B cell (primary cell): ENCODE results near the gene CTSA. TPM values are rescaled to one million over a fixed set of nuclear protein-coding genes. Genes with fewer than 3 reads are reported as not detected.
A peak's percentile ranks its signal among the peaks of the same experiment; 100 is the strongest.

ENCODE experiments used
- ATAC-seq: fragments of 200-7000 bp; cut with Tn5 transposase; one replicate; pipeline ENCODE4 v1.10.0; 2021; ENCODE audit warnings: low read depth, mild to moderate bottlenecking, moderate number of reproducible peaks, moderate library complexity
- CTCF ChIA-PET: fragments of 350-600 bp; sonication (Branson Sonifier 250); formaldehyde crosslinking; loops from one replicate; lab custom pipeline; 2021; ENCODE audit warnings: antibody characterized with exemption, inconsistent platforms; lab: Charles Lee
- POLR2A ChIA-PET: fragments of 350-600 bp; sonication (Branson Sonifier 250); formaldehyde crosslinking; loops from one replicate; lab custom pipeline; 2021; ENCODE audit warnings: antibody characterized with exemption; lab: Charles Lee
- DNase-seq: peaks from one replicate; pipeline ENCODE4 v3.0.0; 2013
- H2AFZ ChIP-seq: 2 replicates; pipeline ENCODE4 v1.6.1; 2012; ENCODE audit warnings: mild to moderate bottlenecking, low read depth, low read length; ENCODE audit not compliant: insufficient read depth, poor library complexity, severe bottlenecking
- H3K27ac ChIP-seq, 2 donors: 1 replicate in 1 of 2; 2 replicates in 1 of 2; pipeline ENCODE4 v1.5.1; 2012 to 2013; ENCODE audit warnings: low read length in 2 of 2, mild to moderate bottlenecking in 2 of 2, moderate library complexity in 1 of 2
- H3K27me3 ChIP-seq, 4 experiments: fragments of 200-600 bp in 1 of 4; sonication (generic) in 1 of 4; replicated peaks in 1 of 4; 1 replicate in 2 of 4; 2 replicates in 2 of 4; pipeline versions ENCODE4 v1.6.1 to v1.7.0; 2013 to 2016; ENCODE audit warnings: low read length in 3 of 4, mild to moderate bottlenecking in 2 of 4, mixed read lengths in 1 of 4, moderate library complexity in 1 of 4; ENCODE audit not compliant: insufficient read depth in 4 of 4, control insufficient read depth in 3 of 4; ENCODE audit errors: control extremely low read depth in 1 of 4
- H3K36me3 ChIP-seq, 2 experiments: replicated peaks in 1 of 2; 1 replicate in 1 of 2; 2 replicates in 1 of 2; pipeline versions ENCODE4 v1.6.1 to v1.7.1; 2013; ENCODE audit warnings: low read length in 1 of 2; ENCODE audit not compliant: insufficient read depth in 2 of 2, control insufficient read depth in 1 of 2; ENCODE audit errors: control extremely low read depth in 1 of 2, extremely low read depth in 1 of 2
- H3K4me1 ChIP-seq, 2 donors: fragments of 200-600 bp in 1 of 2; sonication (generic) in 1 of 2; 1 replicate in 1 of 2; 2 replicates in 1 of 2; pipeline versions ENCODE4 v1.5.1 to v1.6.1; 2013 to 2017; ENCODE audit warnings: low read length in 2 of 2; ENCODE audit not compliant: control insufficient read depth in 2 of 2, insufficient read depth in 2 of 2
- H3K4me2 ChIP-seq: replicated peaks from 2 replicates; pipeline ENCODE3; 2012; ENCODE audit warnings: mild to moderate bottlenecking, low read depth, low read length; ENCODE audit not compliant: poor library complexity, severe bottlenecking
- H3K4me3 ChIP-seq, 5 experiments: fragments of 200-600 bp in 1 of 5; sonication (generic) in 1 of 5; 1 replicate in 3 of 5; 2 replicates in 2 of 5; pipeline versions ENCODE4 v1.5.1 to v1.7.0; 2011 to 2016; ENCODE audit warnings: low read length in 4 of 5, mild to moderate bottlenecking in 4 of 5, low read depth in 2 of 5, control low read depth in 1 of 5, moderate library complexity in 1 of 5; ENCODE audit not compliant: insufficient read depth in 1 of 5; ENCODE audit errors: control extremely low read depth in 1 of 5, extremely low read depth in 1 of 5
- H3K79me2 ChIP-seq: fragments of 200-600 bp; sonication (generic); one replicate; pipeline ENCODE4 v1.6.0; 2016; ENCODE audit warnings: low read length; ENCODE audit not compliant: control insufficient read depth, insufficient read depth
- H3K9ac ChIP-seq: fragments of 200-600 bp; sonication (generic); 2 replicates; pipeline ENCODE4 v1.6.1; 2017; ENCODE audit warnings: mild to moderate bottlenecking, low read length, moderate library complexity
- H3K9me3 ChIP-seq, 3 donors: one replicate each; pipeline versions ENCODE4 v1.6.1 to v1.7.1; 2013; ENCODE audit warnings: low read length in 2 of 3; ENCODE audit not compliant: control insufficient read depth in 2 of 3, insufficient read depth in 1 of 3; ENCODE audit errors: control extremely low read depth in 1 of 3
- H4K20me1 ChIP-seq: 2 replicates; pipeline ENCODE4 v1.6.0; 2012; ENCODE audit warnings: mild to moderate bottlenecking, low read length; ENCODE audit not compliant: insufficient read depth, control insufficient read depth, poor library complexity, severe bottlenecking
- H3K27ac Mint-ChIP-seq: one replicate; pipeline ENCODE4 v1.8.0; 2021; ENCODE audit warnings: mixed read lengths
- H3K27me3 Mint-ChIP-seq: one replicate; pipeline ENCODE4 v1.8.0; 2021; ENCODE audit warnings: mixed read lengths
- H3K4me1 Mint-ChIP-seq: one replicate; pipeline ENCODE4 v1.8.0; 2021; ENCODE audit warnings: mixed read lengths
- H3K4me3 Mint-ChIP-seq: one replicate; pipeline ENCODE4 v1.8.0; 2021; ENCODE audit warnings: mixed read lengths
- H3K9me3 Mint-ChIP-seq: one replicate; pipeline ENCODE4 v1.8.0; 2022; ENCODE audit warnings: mixed read lengths; ENCODE audit not compliant: insufficient read depth
- CTCF ChIP-seq: fragments of 200-600 bp; IDR thresholded peaks from one replicate; pipeline ENCODE4 v1.8.0; 2022; ENCODE audit warnings: antibody characterized with exemption, mild to moderate bottlenecking
- EZH2 ChIP-seq: IDR thresholded peaks from 2 replicates; pipeline ENCODE4 v1.6.1; 2012; ENCODE audit warnings: borderline replicate concordance, low read depth, mild to moderate bottlenecking, moderate library complexity, low read length; ENCODE audit not compliant: insufficient read depth, poor library complexity, severe bottlenecking
- WGBS: methylation state at CpG from one replicate; pipeline ENCODE4 v1.1.5; 2013; ENCODE audit warnings: missing lambda C conversion rate; ENCODE audit not compliant: insufficient coverage; 5-methylcytosine and 5-hydroxymethylcytosine counted together
- intact Hi-C: fragments of 100-400 bp; cut with micrococcal nuclease; formaldehyde crosslinking; loops from one replicate; pipeline ENCODE4 v1.10.0; 2022
- polyA plus RNA-seq: library from polyadenylated mRNA; depleted of rRNA; stranded (reverse); fragments of >200 nt; gene quantifications from 2 replicates; pipeline ENCODE4 v1.2.3, GENCODE V29; 2012
- total RNA-seq, 2 donors: library from RNA; stranded (reverse); fragments of 120-200 nt in 1 of 2; gene quantifications; 1 replicate in 1 of 2; 2 replicates in 1 of 2; pipeline versions ENCODE4 v1.2.3 to v1.2.4, GENCODE V29; 2013 to 2022

The CTSA gene
- total and polyA plus RNA-seq, 2 donors (not counting 1 experiment from before 2014, with no cell fraction given) = 100 to 107 TPM

- H3K4me3 ChIP-seq = peak overlapping the region; percentile 69 to 94 (median 81)
- WGBS = 38% methylated on average over 1 of the region's 13 CpGs
- H4K20me1 ChIP-seq = no peaks in the 10 kb centered on the region
- peaks cover 0 to 20% of the 10 kb centered on the region in 2 experiments for H3K36me3 ChIP-seq
- ATAC-seq (peak; percentile 4), DNase-seq (no peak)
- H3K9me3 ChIP-seq = peaks cover 0 to 3% (median 0%) of the 10 kb centered on the region in 3 donors
- peak overlapping the region; percentile 78 for H3K9ac ChIP-seq
- H3K79me2 ChIP-seq = peaks cover 76% of the 10 kb centered on the region
- no peaks in the 10 kb centered on the region for H3K27me3 Mint-ChIP-seq
- no peak for TF ChIP-seq EZH2
- no peak for TF ChIP-seq CTCF
- peak overlapping the region; percentile 96 for H3K27ac Mint-ChIP-seq
- POLR2A ChIA-PET = interaction anchor here (0.6 to 1.6 kb wide), 5 partner anchors 16 to 451 kb away, joined by 3 to 5 read pairs (median 4); partner anchors contain the start of genes CTSA, NEURL2 and PCIF1
- H3K4me1 ChIP-seq = peaks cover 18 to 29% of the 10 kb centered on the region in 2 donors
- H3K4me2 ChIP-seq = peak overlapping the region; percentile 90
- peak overlapping the region; percentile 88 for H3K27ac ChIP-seq
- H3K27me3 ChIP-seq = no peaks in the 10 kb centered on the region
- no peaks in the 10 kb centered on the region for H3K9me3 Mint-ChIP-seq
- peak overlapping the region; percentile 93 for H3K4me3 Mint-ChIP-seq
- intact Hi-C loops = loop anchor here (1.0 kb wide), 7 partner anchors 23 to 113 kb away; partner anchors contain the start of genes CTSA, DNTTIP1, NEURL2 and UBE2C
- H3K4me1 Mint-ChIP-seq = peaks cover 38% of the 10 kb centered on the region
- H2AFZ ChIP-seq = peak overlapping the region; percentile 90
- CTCF ChIA-PET = no interaction called here
Measured at GRCh38 chr20:45857882-45858216, 33.3 kb upstream of the CTSA start.

- Mint-ChIP-seq H3K27me3 (no peaks in the 10 kb centered on the region), H3K4me1 (peaks cover 34% of the 10 kb centered on the region), H3K9me3 (no peaks in the 10 kb centered on the region), H3K27ac (no peak overlapping the region), H3K4me3 (no peak overlapping the region)
- POLR2A ChIA-PET = no interaction called here
- Histone ChIP-seq H3K36me3 (peaks cover 0 to 3% of the 10 kb centered on the region in 2 experiments), H2AFZ (no peak overlapping the region), H3K79me2 (peaks cover 63% of the 10 kb centered on the region), H4K20me1 (no peaks in the 10 kb centered on the region), H3K4me1 (peaks cover 18 to 26% of the 10 kb centered on the region in 2 donors), H3K27me3 (no peaks in the 10 kb centered on the region), H3K4me3 (no peak overlapping the region), H3K4me2 (no peak overlapping the region), H3K9me3 (peaks cover 0 to 3% (median 0%) of the 10 kb centered on the region in 3 donors), H3K9ac (no peak overlapping the region), H3K27ac (no peak overlapping the region)
- DNase-seq (no peak), ATAC-seq (no peak)
- TF ChIP-seq CTCF = no peak
- TF ChIP-seq EZH2 = no peak
- CTCF ChIA-PET = no interaction called here
- intact Hi-C loops = no loop called here
- WGBS = 100% methylated on average over 5 of the region's 5 CpGs
Measured at GRCh38 chr20:45859916-45860315, 31.2 kb upstream of the CTSA start.
